GM12864 (cell line): ENCODE measurements around the gene E2F6.

ENCODE experiments used
- DNase-seq: peaks from one replicate; pipeline ENCODE4 v3.0.0-alpha.2; 2011; ENCODE audit warnings: low read depth
- H3K4me3 ChIP-seq: 2 replicates; pipeline ENCODE4 v1.5.1; 2011; ENCODE audit warnings: mild to moderate bottlenecking, low read depth, low read length, control low read depth
- CTCF ChIP-seq: IDR thresholded peaks from 2 replicates; pipeline ENCODE4 v1.5.1; 2011; ENCODE audit warnings: low read depth, mild to moderate bottlenecking, moderate library complexity, low read length, control low read depth, inconsistent platforms; ENCODE audit errors: missing control alignments

Gene E2F6

GRCh38 chr2:11502740-11503292 lies 36.9 kb upstream of the E2F6 start:
- H3K4me3 ChIP-seq: no peak overlapping the region
- TF ChIP-seq CTCF: no peak
- DNase-seq: no peak

GRCh38 chr2:11500702-11501303 lies 34.8 kb upstream of the E2F6 start:
- peak; percentile 26 for DNase-seq
- H3K4me3 ChIP-seq: no peak overlapping the region
- TF ChIP-seq CTCF: no peak

GRCh38 chr2:11499081-11499743 lies 33.3 kb upstream of the E2F6 start:
- no peak for TF ChIP-seq CTCF
- no peak overlapping the region for H3K4me3 ChIP-seq
- DNase-seq: no peak

GRCh38 chr2:11498543-11499034 lies 32.6 kb upstream of the E2F6 start:
- no peak overlapping the region for H3K4me3 ChIP-seq
- peak; percentile 61 for DNase-seq
- TF ChIP-seq CTCF: no peak

- no peak for DNase-seq
- no peak overlapping the region for H3K4me3 ChIP-seq
- no peak for TF ChIP-seq CTCF
Measured at GRCh38 chr2:11495844-11496681, 30.1 kb upstream of the E2F6 start.

- no peak for DNase-seq
- H3K4me3 ChIP-seq: no peak overlapping the region
- no peak for TF ChIP-seq CTCF
Measured at GRCh38 chr2:11494310-11494709, 28.3 kb upstream of the E2F6 start.
